HG03039 (cell line): ENCODE measurements around the gene GPR176.

Experiments used
- ATAC-seq: cut with Tn5 transposase; IDR thresholded peaks from one replicate; pipeline ENCODE4 v1.9.1; 2021; ENCODE audit warnings: mild to moderate bottlenecking, moderate library complexity; ENCODE audit not compliant: unreplicated experiment

GPR176 gene

GRCh38 chr15:39860871-39861270, 59.2 kb downstream of the GPR176 start:
- ATAC-seq: no peak

GRCh38 chr15:39860200-39860599, 59.9 kb downstream of the GPR176 start:
- ATAC-seq: no peak

- no peak for ATAC-seq
These were observed 60.4 kb downstream of the GPR176 start for GRCh38 chr15:39859636-39860035.

GRCh38 chr15:39857132-39857531, 62.9 kb downstream of the GPR176 start:
- ATAC-seq: no peak

- ATAC-seq: no peak
These were observed 63.7 kb downstream of the GPR176 start for GRCh38 chr15:39856357-39856756.

GRCh38 chr15:39855400-39855799, 64.7 kb downstream of the GPR176 start:
- ATAC-seq: no peak

GRCh38 chr15:39854161-39854560, 65.9 kb downstream of the GPR176 start:
- no peak for ATAC-seq

- ATAC-seq: no peak
These were observed 67.8 kb downstream of the GPR176 start for GRCh38 chr15:39852250-39852649.

- ATAC-seq: no peak
These were observed 68.5 kb downstream of the GPR176 start for GRCh38 chr15:39851500-39852092.

- ATAC-seq: no peak
These were observed 69.6 kb downstream of the GPR176 start for GRCh38 chr15:39850436-39850835.

GRCh38 chr15:39846108-39846507, 74.0 kb downstream of the GPR176 start:
- no peak for ATAC-seq

GRCh38 chr15:39845582-39845981, 74.5 kb downstream of the GPR176 start:
- ATAC-seq: no peak

GRCh38 chr15:39843565-39843964, 76.5 kb downstream of the GPR176 start:
- no peak for ATAC-seq

- ATAC-seq: no peak
These were observed 82.6 kb downstream of the GPR176 start for GRCh38 chr15:39837454-39837853.

- ATAC-seq: no peak
These were observed 84.5 kb downstream of the GPR176 start for GRCh38 chr15:39835550-39835949.

GRCh38 chr15:39834256-39834655, 85.8 kb downstream of the GPR176 start:
- no peak for ATAC-seq

GRCh38 chr15:39833515-39833981, 86.5 kb downstream of the GPR176 start:
- no peak for ATAC-seq

- ATAC-seq: no peak
These were observed 89.9 kb downstream of the GPR176 start for GRCh38 chr15:39830166-39830565.

- no peak for ATAC-seq
These were observed 91.6 kb downstream of the GPR176 start for GRCh38 chr15:39828374-39828931.

- ATAC-seq: no peak
These were observed 93.1 kb downstream of the GPR176 start for GRCh38 chr15:39826975-39827374.

- ATAC-seq: no peak
These were observed 96.4 kb downstream of the GPR176 start for GRCh38 chr15:39823634-39824033.

- no peak for ATAC-seq
These were observed 99.9 kb downstream of the GPR176 start for GRCh38 chr15:39820050-39820602.

GRCh38 chr15:39819533-39819932, 100.5 kb downstream of the GPR176 start:
- ATAC-seq: no peak
